Natural killer cell (primary cell): ENCODE data around the gene UBE2QL1. TPM values are rescaled to one million over a fixed set of nuclear protein-coding genes. Genes with fewer than 3 reads are reported as not detected.
"Not testable (repeated sequence)": the region's sequence is repeated elsewhere in the genome, so short reads cannot be mapped to it uniquely, and the experiment has no call there.

Experiments used
- ATAC-seq, 3 donors: fragments of 150-1000 bp in 2 of 3; fragments of 200-7000 bp in 1 of 3; cut with Tn5 transposase; 1 replicate in 1 of 3; 2 replicates in 2 of 3; pipeline ENCODE4 v1.10.0; 2021; ENCODE audit warnings: mild to moderate bottlenecking in 2 of 3, moderate library complexity in 2 of 3
- DNase-seq, 2 donors: peaks; one replicate each; pipeline versions ENCODE4 v3.0.0 to v3.0.0-alpha.2; 2013 to 2021; ENCODE audit warnings: mixed read lengths in 1 of 2
- H3K27ac ChIP-seq: one replicate; pipeline ENCODE4 v1.5.1; 2013; ENCODE audit warnings: mild to moderate bottlenecking, low read length
- H3K27me3 ChIP-seq: one replicate; pipeline ENCODE4 v1.6.1; 2013; ENCODE audit warnings: low read length; ENCODE audit not compliant: control insufficient read depth, insufficient read depth
- H3K36me3 ChIP-seq: one replicate; pipeline ENCODE4 v1.6.1; 2013; ENCODE audit warnings: low read length; ENCODE audit not compliant: control insufficient read depth, insufficient read depth
- H3K4me1 ChIP-seq: one replicate; pipeline ENCODE4 v1.6.1; 2013; ENCODE audit warnings: low read length; ENCODE audit not compliant: control insufficient read depth, insufficient read depth
- H3K4me3 ChIP-seq: one replicate; pipeline ENCODE4 v1.5.1; 2013; ENCODE audit warnings: low read length
- H3K9me3 ChIP-seq: one replicate; pipeline ENCODE4 v1.6.1; 2013; ENCODE audit warnings: low read length; ENCODE audit not compliant: control insufficient read depth, insufficient read depth
- H3K27ac Mint-ChIP-seq, 2 donors: one replicate each; pipeline ENCODE4 v1.8.0; 2022; ENCODE audit warnings: mild to moderate bottlenecking in 2 of 2, mixed read lengths in 2 of 2, moderate library complexity in 1 of 2
- H3K27me3 Mint-ChIP-seq, 2 donors: one replicate each; pipeline ENCODE4 v1.8.0; 2022; ENCODE audit warnings: low read depth in 2 of 2, mixed read lengths in 2 of 2
- H3K36me3 Mint-ChIP-seq: one replicate; pipeline ENCODE4 v1.8.0; 2022; ENCODE audit warnings: mixed read lengths
- H3K4me1 Mint-ChIP-seq, 2 donors: one replicate each; pipeline ENCODE4 v1.8.0; 2022; ENCODE audit warnings: mixed read lengths in 2 of 2
- H3K4me3 Mint-ChIP-seq: one replicate; pipeline ENCODE4 v1.8.0; 2022; ENCODE audit warnings: mild to moderate bottlenecking, moderate library complexity, mixed read lengths
- H3K9me3 Mint-ChIP-seq, 2 donors: one replicate each; pipeline ENCODE4 v1.8.0; 2022; ENCODE audit warnings: mixed read lengths in 2 of 2
- WGBS: methylation state at CpG from one replicate; pipeline ENCODE4 v1.1.7; 2013; ENCODE audit warnings: missing lambda C conversion rate; ENCODE audit not compliant: insufficient coverage; 5-methylcytosine and 5-hydroxymethylcytosine counted together
- intact Hi-C: fragments of 100-400 bp; cut with micrococcal nuclease; formaldehyde crosslinking; loops from one replicate; pipeline ENCODE4 v1.14.2; 2022
- total RNA-seq, 4 donors: library from RNA; stranded (reverse); fragments of 120-200 nt in 1 of 4; gene quantifications; one replicate each; pipeline versions ENCODE4 v1.2.3 to v1.2.4, GENCODE V29; 2013 to 2022
- TF ChIP-seq, protein P1 (sequence below): fragments of 200-600 bp; IDR thresholded peaks from one replicate; pipeline ENCODE4 v1.8.0; 2022; ENCODE audit warnings: antibody characterized with exemption

The UBE2QL1 gene
- total RNA-seq, 3 donors from 2014 or later (not counting 1 experiment from before 2014, with no cell fraction given) = not detected

DNA sequence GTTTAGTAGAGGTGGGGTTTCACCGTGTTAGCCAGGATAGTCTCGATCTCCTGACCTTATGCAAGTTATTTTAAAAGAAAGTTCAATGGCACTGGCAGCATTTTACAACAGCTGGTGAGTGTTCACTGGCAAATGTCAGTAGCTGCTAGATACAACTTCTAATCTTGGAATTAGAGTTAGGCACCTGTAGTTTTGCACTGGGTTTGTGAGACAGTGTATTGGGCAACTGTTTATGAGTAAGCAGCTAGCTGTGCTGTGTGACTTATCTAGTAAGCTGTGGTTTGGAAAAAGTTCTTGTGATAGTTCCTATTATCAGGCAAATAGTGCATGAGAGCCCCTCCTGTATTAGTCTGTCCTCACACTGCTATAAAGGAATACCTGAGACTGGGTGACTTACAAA, 61.5 kb downstream of the UBE2QL1 start:
- no peaks in the 10 kb centered on the region for H3K36me3 ChIP-seq
- H3K27ac ChIP-seq = no peak overlapping the region
- H3K4me1 Mint-ChIP-seq = no peaks in the 10 kb centered on the region
- H3K36me3 Mint-ChIP-seq = no peaks in the 10 kb centered on the region
- peaks cover 8 to 24% of the 10 kb centered on the region in 2 donors for H3K27me3 Mint-ChIP-seq
- WGBS = 81% methylated on average over 2 of the region's 2 CpGs
- H3K4me1 ChIP-seq = no peaks in the 10 kb centered on the region
- H3K27me3 ChIP-seq = no peaks in the 10 kb centered on the region
- H3K9me3 ChIP-seq = no peaks in the 10 kb centered on the region
- TF ChIP-seq, protein P1, sequence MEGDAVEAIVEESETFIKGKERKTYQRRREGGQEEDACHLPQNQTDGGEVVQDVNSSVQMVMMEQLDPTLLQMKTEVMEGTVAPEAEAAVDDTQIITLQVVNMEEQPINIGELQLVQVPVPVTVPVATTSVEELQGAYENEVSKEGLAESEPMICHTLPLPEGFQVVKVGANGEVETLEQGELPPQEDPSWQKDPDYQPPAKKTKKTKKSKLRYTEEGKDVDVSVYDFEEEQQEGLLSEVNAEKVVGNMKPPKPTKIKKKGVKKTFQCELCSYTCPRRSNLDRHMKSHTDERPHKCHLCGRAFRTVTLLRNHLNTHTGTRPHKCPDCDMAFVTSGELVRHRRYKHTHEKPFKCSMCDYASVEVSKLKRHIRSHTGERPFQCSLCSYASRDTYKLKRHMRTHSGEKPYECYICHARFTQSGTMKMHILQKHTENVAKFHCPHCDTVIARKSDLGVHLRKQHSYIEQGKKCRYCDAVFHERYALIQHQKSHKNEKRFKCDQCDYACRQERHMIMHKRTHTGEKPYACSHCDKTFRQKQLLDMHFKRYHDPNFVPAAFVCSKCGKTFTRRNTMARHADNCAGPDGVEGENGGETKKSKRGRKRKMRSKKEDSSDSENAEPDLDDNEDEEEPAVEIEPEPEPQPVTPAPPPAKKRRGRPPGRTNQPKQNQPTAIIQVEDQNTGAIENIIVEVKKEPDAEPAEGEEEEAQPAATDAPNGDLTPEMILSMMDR = no peak
- no peak overlapping the region for H3K27ac Mint-ChIP-seq
- intact Hi-C loops = no loop called here
- no peak overlapping the region for H3K4me3 Mint-ChIP-seq
- no peak overlapping the region for H3K4me3 ChIP-seq
- no peak for DNase-seq
- no peaks in the 10 kb centered on the region for H3K9me3 Mint-ChIP-seq
- no peak for ATAC-seq

DNA sequence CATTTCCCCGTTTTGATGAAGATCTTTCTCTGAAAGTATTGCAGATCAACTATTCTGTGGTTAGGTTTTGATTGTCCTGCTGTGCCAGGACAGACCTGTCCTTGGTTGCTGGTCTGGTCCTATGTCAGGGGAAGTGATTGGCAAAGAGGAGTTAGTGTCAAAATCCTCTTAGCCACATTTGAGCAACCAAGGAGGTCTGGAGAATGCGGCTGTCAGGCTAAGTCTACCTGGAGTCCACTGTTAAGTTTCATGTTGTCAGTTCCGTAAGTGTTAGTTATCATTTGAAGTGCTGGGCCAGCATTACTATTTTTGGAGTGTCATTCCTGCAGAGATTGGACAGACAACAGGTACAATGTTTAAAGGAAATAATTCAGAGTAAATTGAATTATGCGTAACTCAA, 62.3 kb downstream of the UBE2QL1 start:
- H3K27ac Mint-ChIP-seq = no peak overlapping the region
- DNase-seq = no peak
- Histone ChIP-seq H3K27me3 (no peaks in the 10 kb centered on the region), H3K36me3 (no peaks in the 10 kb centered on the region), H3K4me1 (no peaks in the 10 kb centered on the region), H3K4me3 (no peak overlapping the region), H3K9me3 (no peaks in the 10 kb centered on the region), H3K27ac (no peak overlapping the region)
- H3K4me1 Mint-ChIP-seq = no peaks in the 10 kb centered on the region
- ATAC-seq = no peak
- H3K36me3 Mint-ChIP-seq = no peaks in the 10 kb centered on the region
- TF ChIP-seq, protein P1 = no peak
- H3K4me3 Mint-ChIP-seq = no peak overlapping the region
- 91% methylated on average over 3 of the region's 4 CpGs for WGBS
- H3K27me3 Mint-ChIP-seq = peaks cover 6 to 16% of the 10 kb centered on the region in 2 donors
- intact Hi-C loops = no loop called here
- no peaks in the 10 kb centered on the region for H3K9me3 Mint-ChIP-seq

GRCh38 chr5:6515812-6516211, 67.2 kb downstream of the UBE2QL1 start:
- H3K36me3 ChIP-seq, H3K27me3 ChIP-seq, H3K27ac ChIP-seq, H3K4me1 Mint-ChIP-seq, DNase-seq, H3K4me3 ChIP-seq, H3K4me1 ChIP-seq, H3K36me3 Mint-ChIP-seq, H3K4me3 Mint-ChIP-seq, H3K9me3 ChIP-seq, intact Hi-C loops, H3K27ac Mint-ChIP-seq, H3K9me3 Mint-ChIP-seq, ATAC-seq: not testable (repeated sequence)
- peaks cover 4 to 11% of the 10 kb centered on the region in 2 donors for H3K27me3 Mint-ChIP-seq
- 96% methylated on average over 3 of the region's 5 CpGs for WGBS

GRCh38 chr5:6516823-6517222, 68.2 kb downstream of the UBE2QL1 start:
- Histone ChIP-seq H3K27me3 (no peaks in the 10 kb centered on the region), H3K4me3 (no peak overlapping the region), H3K27ac (no peak overlapping the region), H3K9me3 (no peaks in the 10 kb centered on the region), H3K4me1 (no peaks in the 10 kb centered on the region), H3K36me3 (no peaks in the 10 kb centered on the region)
- Mint-ChIP-seq H3K4me3 (no peak overlapping the region), H3K4me1 (no peaks in the 10 kb centered on the region), H3K27ac (no peak overlapping the region), H3K27me3 (peaks cover 6 to 11% of the 10 kb centered on the region in 2 donors), H3K36me3 (no peaks in the 10 kb centered on the region), H3K9me3 (no peaks in the 10 kb centered on the region)
- 100% methylated on average over 2 of the region's 4 CpGs for whole genome bisulfite sequencing
- no peak for ATAC-seq
- DNase-seq = no peak
- TF ChIP-seq, protein P1 = no peak
- intact Hi-C loops = no loop called here
